HG03064 (cell line): ENCODE results near the gene SPESP1.

ENCODE experiments used
- ATAC-seq: cut with Tn5 transposase; IDR thresholded peaks from one replicate; pipeline ENCODE4 v1.9.1; 2021; ENCODE audit warnings: low read depth; ENCODE audit not compliant: unreplicated experiment

SPESP1 gene

GRCh38 chr15:68930268-68931022 lies at the start of gene SPESP1:
Gene SPESP1 (plus strand): TSS chr15:68930525. CDS start chr15:68930654, 129 bp downstream.
- no peak for ATAC-seq

DNA sequence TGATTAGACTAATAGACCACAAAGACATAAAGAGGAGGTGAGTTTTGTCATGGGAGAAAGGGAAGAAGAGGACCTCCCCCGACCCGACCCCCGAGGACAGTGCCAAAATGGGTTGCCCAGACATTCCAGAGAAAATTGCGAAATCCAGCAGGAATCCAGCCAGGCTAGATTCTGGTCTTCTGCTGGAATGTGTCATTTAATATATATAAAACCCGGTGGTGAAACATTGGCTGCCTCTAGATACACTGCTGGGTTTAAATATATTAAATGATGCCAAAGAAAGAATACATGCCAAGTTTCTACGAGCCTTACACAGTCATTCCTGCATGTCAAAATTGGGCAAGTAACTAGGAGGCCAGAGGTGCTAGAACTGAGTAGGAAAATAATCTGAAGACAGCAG lies 45.3 kb upstream of the SPESP1 start:
- no peak for ATAC-seq

- no peak for ATAC-seq
These were observed 43.2 kb upstream of the SPESP1 start for GRCh38 chr15:68887120-68887519.

DNA sequence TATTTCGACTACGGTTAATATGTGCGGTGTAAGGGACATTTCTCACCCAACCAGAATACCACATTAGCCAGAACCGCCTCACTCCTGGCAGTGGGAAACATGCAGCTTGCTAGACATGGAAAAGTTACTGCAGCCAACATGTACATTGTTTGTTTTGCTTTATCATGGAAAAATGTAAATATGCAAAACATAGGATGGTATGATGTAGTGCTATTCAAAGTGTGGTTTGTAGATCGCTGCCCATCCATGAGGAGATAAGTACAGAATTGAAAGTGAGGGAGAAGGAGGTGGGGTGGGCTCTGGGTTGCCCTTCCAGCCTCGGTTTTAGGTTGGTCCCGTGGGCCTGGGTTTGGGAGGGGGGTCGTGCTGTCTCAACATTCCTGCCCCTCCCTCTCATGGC lies 42.5 kb upstream of the SPESP1 start:
- no peak for ATAC-seq

DNA sequence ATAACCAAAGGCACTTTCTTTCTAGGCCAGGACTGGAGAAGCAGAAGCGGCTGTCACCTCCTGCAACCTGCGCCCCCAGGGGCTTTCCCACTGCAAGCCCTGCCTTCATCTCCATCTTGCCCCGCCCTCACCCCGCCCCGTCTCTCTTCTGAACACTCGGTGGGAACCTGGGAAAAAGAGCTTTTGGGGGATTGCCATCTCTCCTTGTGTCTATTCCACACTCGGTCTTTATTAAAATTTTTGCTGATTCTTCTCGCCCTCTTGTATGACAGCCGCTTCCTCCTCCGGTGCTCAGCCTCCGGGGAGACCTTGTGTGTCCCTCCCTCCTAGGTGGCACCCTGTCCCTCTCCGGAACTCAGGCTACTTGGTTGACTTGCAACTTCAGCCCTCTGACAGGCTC lies 41.9 kb upstream of the SPESP1 start:
- ATAC-seq = no peak

- no peak for ATAC-seq
These were observed 36.1 kb upstream of the SPESP1 start for GRCh38 chr15:68894208-68894607.

- no peak for ATAC-seq
These were observed 34.1 kb upstream of the SPESP1 start for GRCh38 chr15:68896178-68896577.

DNA sequence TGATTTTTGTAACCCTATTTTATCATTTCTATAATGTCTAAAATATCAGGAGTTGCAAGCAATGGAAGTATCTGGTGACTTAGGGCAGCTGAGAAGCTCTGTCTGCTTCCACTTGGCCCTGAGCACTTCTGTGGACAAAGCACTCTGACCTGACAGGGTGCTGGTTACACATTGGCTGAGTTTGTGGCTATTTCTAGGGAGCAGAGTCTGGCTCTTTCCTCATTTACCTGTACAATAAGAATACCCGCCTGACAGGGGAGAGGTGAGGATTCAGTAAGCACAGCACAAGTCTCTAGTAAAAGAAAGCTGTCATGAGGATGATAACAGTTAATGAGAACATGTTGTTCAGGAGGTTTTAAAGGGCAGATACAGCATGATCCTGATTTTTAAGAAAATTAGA lies 33.3 kb upstream of the SPESP1 start:
- ATAC-seq = no peak

- ATAC-seq = no peak
These were observed 30.3 kb upstream of the SPESP1 start for GRCh38 chr15:68900027-68900426.

GRCh38 chr15:68907396-68907923 lies 22.9 kb upstream of the SPESP1 start:
- ATAC-seq = no peak

DNA sequence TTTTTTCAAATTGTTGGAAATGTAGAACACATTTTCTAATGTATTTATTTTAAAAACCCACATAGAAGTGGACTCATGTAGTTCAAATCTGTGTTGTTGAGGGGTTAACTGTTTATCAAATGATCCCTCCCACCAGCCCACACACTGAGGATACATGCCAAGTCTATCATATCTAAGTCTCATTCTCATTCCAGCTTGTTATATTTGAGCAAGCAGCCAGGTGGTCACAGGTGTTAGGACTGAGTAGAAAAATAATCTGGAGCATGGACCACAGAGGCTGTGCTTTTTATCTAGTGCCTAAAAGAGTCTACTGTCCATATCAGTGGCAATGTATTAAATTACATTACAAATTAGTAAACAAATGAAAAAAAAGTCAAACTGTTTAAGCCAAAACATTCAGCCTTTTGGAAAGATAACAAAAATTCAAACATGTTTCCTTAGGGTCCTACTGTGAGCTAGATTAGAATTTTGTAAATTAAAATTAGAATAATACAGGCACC lies 20.7 kb upstream of the SPESP1 start:
- ATAC-seq = no peak

- ATAC-seq = no peak
These were observed 20.0 kb upstream of the SPESP1 start for GRCh38 chr15:68910341-68910740.

GRCh38 chr15:68910816-68911215 lies 19.5 kb upstream of the SPESP1 start:
- ATAC-seq = no peak

DNA sequence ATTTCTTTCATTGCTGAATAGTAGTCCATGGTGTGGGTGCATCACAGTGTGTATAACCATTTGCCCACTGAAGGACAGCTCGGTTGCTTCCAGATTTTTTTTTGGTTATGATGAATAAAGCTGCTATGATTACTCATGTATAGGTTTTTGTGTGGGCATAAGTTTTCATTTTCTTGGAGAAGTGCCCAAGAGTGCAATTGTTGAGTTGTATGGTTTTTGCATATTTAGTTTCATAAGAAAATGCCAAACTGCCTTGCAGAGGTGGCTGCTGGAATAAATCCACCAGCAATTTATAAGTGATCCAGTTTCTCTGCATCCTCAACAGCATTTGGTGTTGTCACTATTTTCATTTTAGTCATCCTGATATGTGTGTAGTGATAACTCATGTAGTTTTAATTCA lies 8.4 kb upstream of the SPESP1 start:
- ATAC-seq = no peak

GRCh38 chr15:68924866-68925560 lies 5.3 kb upstream of the SPESP1 start:
- no peak for ATAC-seq

- ATAC-seq = no peak
These were observed 2.7 kb downstream of the SPESP1 start for GRCh38 chr15:68933001-68933400.

DNA sequence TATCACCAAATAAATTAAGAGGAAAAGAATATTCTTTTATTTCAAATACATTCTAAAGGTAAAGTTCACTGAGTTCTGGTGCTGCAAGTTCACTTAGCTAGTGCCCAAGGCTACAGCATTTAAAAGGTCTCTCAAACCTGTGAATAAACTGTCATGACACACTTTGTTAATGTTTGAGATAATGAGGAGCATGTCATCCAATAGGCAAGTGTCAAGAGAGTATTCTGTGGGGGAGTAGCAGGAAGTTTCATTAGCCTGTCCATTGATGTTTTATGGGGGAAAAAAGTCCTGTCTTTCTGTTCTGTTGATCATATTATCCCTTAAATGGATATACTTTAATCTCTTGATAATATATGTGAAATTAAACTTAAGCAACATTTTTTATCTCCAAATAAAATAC lies 4.0 kb downstream of the SPESP1 start:
- no peak for ATAC-seq

- ATAC-seq = no peak
These were observed 5.1 kb downstream of the SPESP1 start for GRCh38 chr15:68935400-68935937.

GRCh38 chr15:68939501-68939900 lies 9.2 kb downstream of the SPESP1 start:
- no peak for ATAC-seq

DNA sequence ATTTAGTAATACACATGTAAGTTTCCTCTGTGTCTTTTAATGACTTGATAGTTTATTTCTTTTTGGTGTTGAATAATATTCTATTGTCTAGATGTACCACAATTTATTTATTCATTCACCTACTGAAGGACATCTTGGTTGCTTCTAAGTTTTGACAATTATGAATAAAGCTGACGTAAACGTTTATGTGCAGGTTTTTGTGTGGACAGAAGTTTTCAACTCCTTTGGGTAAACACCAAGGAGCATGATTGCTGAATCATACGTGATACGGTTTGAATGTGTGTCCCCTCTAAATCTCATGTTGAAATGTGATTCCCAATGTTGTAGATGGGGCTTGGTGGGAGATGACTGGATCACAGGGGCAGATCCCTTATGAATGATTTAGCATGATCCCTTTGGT lies 21.5 kb downstream of the SPESP1 start:
- no peak for ATAC-seq

DNA sequence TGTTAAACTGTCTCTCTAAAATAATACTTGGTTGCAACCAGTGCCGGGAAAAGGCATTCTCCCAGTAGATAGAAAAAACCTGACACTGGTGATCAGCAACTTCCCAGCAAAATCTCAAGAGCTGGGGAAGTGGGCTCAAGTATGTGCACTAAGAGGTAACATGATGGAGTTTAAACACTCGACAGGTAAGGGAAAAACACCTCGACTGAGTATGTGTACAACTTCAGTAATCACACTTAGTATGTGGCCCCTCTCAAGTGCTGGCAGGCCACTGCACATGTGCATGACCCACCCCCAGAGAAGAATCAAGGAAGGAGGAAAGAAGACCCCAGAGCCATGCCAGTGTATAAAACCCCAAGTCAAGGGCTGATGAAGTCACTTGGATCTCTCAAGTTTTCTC lies 27.4 kb downstream of the SPESP1 start:
- no peak for ATAC-seq
